Hematopoietic multipotent progenitor cell (in vitro differentiated cells): Measurements from ENCODE around the gene FBXO8. TPM values are rescaled to one million over a fixed set of nuclear protein-coding genes. Genes with fewer than 3 reads are reported as not detected.
"Not testable (repeated sequence)": the region's sequence is repeated elsewhere in the genome, so short reads cannot be mapped to it uniquely, and the experiment has no call there.

Experiments used
- DNase-seq, 3 donors: peaks; one replicate each; pipeline ENCODE4 v3.0.0-alpha.2; 2011 to 2015; ENCODE audit warnings: low read depth in 2 of 3, low spot score in 2 of 3
- total RNA-seq: library from RNA; depleted of rRNA; stranded (reverse); fragments of >200 nt; gene quantifications from one replicate; pipeline ENCODE4 v1.2.3, GENCODE V29; 2012

The FBXO8 gene
- total RNA-seq, 1 donor: 10.5 TPM

- DNase-seq: no peak
These were observed 3.4 kb upstream of the FBXO8 start for GRCh38 chr4:174286870-174287269.

GRCh38 chr4:174284487-174284886 is 1.0 kb upstream of the FBXO8 start:
- no peak for DNase-seq

DNA sequence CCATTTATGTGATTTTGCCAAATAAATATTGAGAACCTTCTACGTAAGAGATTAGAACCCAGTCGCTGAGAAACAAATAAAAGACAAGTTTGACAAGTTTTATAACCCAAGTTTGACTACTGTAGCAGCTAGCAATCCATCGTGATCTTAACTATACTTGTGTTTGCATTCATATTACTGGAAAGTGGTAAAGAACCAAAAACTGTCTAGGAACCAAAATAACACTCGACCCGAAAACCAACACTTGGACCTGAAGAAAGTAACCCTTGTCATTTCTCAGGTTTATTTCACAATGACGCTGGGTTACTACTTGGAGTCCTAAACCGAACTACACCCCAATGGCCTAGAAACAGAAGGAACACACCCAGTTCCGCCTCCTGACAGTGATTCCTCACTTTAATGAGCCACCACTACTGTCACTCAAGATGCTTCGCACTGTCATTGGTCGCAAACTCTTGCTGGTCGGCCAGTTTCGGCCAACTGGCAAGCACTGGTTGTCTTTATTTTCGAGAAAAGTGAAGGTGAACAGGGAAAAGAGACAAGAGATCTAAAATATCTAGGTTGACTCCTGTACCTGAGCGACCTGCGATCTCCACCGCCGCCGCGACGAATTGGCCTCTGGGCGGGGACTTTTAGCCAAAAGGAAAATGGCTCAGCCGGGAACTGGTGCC is 496 bp downstream of the FBXO8 start:
- DNase-seq: peak; percentile 52 to 94 (median 88)

GRCh38 chr4:174281901-174282300 is 1.6 kb downstream of the FBXO8 start:
- DNase-seq: no peak

- no peak for DNase-seq
These were observed 2.2 kb downstream of the FBXO8 start for GRCh38 chr4:174281182-174281737.

- no peak for DNase-seq
These were observed 3.9 kb downstream of the FBXO8 start for GRCh38 chr4:174279433-174280155.

DNA sequence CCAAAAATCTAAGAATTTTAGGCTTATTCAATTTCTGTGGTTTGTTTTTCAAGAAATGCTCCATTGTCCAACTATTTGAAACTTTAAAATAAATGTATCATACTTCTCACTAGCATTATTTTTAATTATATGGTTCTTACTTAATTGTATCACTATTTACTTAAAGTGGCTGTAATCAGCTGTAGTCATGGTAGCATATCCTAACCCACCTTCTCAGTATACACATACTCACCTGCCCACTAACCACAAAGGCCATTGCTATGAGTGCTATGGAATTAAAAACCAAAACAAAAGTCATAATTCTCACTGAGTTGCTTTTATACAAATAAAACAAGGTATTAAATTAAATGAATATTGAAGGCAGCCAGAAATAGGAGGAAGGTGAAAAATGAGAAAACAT is 5.0 kb downstream of the FBXO8 start:
- no peak for DNase-seq

- DNase-seq: no peak
These were observed 6.0 kb downstream of the FBXO8 start for GRCh38 chr4:174277433-174277832.

- no peak for DNase-seq
These were observed 8.4 kb downstream of the FBXO8 start for GRCh38 chr4:174275101-174275500.

GRCh38 chr4:174274436-174274835 is 9.0 kb downstream of the FBXO8 start:
- no peak for DNase-seq

DNA sequence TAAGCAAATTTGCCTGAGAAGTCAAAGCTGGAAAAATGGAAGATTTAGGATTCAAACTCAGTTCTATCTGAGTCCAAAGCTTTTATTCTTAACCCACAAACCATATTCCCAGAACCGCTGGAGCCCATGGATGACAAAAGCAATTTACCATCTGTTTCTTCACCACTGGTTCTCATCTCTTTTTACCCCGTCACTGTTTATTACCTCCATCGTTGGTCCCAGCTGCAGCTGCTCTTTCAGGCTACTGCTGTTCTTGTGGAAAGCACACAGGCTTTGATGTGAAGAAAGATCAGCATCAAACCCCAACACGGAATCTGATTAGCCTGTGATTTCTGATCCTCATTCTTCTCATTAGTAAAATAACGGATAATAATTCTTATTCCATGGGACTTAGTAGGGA is 9.5 kb downstream of the FBXO8 start:
- DNase-seq: no peak

- DNase-seq: no peak
These were observed 17.1 kb downstream of the FBXO8 start for GRCh38 chr4:174266416-174266815.

DNA sequence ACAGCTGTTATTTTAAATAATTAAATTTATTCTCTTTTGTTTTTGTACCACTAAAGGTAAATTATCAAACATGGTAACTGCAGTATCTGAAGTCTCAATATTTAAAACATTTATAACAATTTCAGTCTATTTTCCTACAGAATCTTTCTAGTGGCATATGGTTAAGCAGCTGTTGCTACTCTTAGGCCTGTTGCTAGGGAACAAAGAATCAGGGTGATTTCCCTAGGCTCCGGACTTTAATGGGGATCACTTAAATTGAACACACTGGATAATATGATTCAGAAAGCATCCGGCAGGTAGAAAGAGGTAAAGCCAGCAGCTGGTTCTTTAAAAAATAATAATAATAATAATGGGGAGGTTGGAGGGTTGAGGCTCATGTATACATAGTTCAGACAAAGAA is 17.6 kb downstream of the FBXO8 start:
- DNase-seq: no peak

- no peak for DNase-seq
These were observed 20.1 kb downstream of the FBXO8 start for GRCh38 chr4:174263445-174263736.

- no peak for DNase-seq
These were observed 20.6 kb downstream of the FBXO8 start for GRCh38 chr4:174262624-174263444.

GRCh38 chr4:174261432-174261831 is 22.0 kb downstream of the FBXO8 start:
- not testable (repeated sequence) for DNase-seq

DNA sequence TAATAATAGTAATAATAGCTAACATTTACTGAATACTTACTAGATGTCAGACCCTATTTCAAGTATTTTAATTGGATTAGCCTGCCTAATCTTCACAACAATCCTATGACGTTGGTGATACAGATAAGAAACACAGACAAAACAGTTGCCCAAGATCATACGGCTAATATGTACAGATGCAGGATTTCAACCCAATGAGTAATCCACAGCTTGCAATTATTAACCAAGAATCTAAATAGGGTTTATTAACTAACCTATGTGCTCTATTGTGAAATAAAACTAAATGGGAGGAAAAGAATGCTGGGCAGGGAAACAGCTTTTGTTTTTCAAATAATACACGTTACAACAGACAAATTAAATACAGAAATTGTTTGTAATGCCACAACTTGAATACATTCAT is 23.4 kb downstream of the FBXO8 start:
- no peak for DNase-seq

GRCh38 chr4:174259580-174259979 is 23.9 kb downstream of the FBXO8 start:
- no peak for DNase-seq

GRCh38 chr4:174256277-174256713 is 27.2 kb downstream of the FBXO8 start:
- DNase-seq: no peak

DNA sequence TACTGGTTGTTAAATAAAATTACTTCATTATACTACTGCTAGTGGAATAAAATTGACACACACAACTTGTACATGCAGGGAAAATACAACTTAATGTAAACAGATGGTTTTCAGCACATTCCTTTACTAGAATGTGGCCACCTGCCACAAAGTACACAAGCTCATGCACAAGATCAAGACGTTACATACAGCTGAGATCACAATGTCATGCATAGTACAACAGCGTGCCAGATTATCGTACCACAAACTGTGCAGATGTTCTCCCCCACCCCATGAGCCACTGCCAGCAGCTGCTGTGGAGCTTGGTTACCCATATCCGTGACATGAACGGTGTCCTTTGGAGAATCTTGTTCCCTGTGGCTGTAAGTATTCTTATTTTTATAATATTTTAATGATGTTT is 27.7 kb downstream of the FBXO8 start:
- DNase-seq: no peak

GRCh38 chr4:174255374-174255773 is 28.1 kb downstream of the FBXO8 start:
- no peak for DNase-seq
